Neural cell (in vitro differentiated cells): ENCODE results near the gene CREB3L2. TPM values are rescaled to one million over a fixed set of nuclear protein-coding genes. Genes with fewer than 3 reads are reported as not detected.
"Not testable (repeated sequence)": the region's sequence is repeated elsewhere in the genome, so short reads cannot be mapped to it uniquely, and the experiment has no call there.

ENCODE experiments used
- H2AFZ ChIP-seq: fragments of 200-600, 300-800 bp; sonication (generic), shearing (Covaris generic); 2 replicates; pipeline ENCODE4 v1.6.0; 2014; ENCODE audit warnings: low read depth, mild to moderate bottlenecking, antibody characterized with exemption, low read length, moderate library complexity
- H3F3A ChIP-seq: fragments of 200-600 bp; shearing (Covaris generic); 2 replicates; pipeline ENCODE4 v1.6.1; 2016; ENCODE audit warnings: mild to moderate bottlenecking, moderate library complexity, mixed read lengths, antibody characterized with exemption, low read length; ENCODE audit not compliant: insufficient read depth, poor library complexity, severe bottlenecking
- H3K27ac ChIP-seq: fragments of 200-600, 300-800 bp; sonication (generic), shearing (Covaris generic); 2 replicates; pipeline ENCODE4 v1.5.1; 2014; ENCODE audit warnings: mild to moderate bottlenecking, low read length, moderate library complexity
- H3K27me3 ChIP-seq: fragments of 300-800, 200-600 bp; sonication (generic), shearing (Covaris generic); 2 replicates; pipeline ENCODE4 v1.6.0; 2014; ENCODE audit warnings: mild to moderate bottlenecking, low read depth, low read length, moderate library complexity; ENCODE audit not compliant: insufficient read depth
- H3K36me3 ChIP-seq: fragments of 300-800, 200-600 bp; sonication (generic), shearing (Covaris generic); 2 replicates; pipeline ENCODE4 v1.5.1; 2014; ENCODE audit warnings: mild to moderate bottlenecking, antibody characterized with exemption, low read length, moderate library complexity; ENCODE audit not compliant: insufficient read depth
- H3K4me2 ChIP-seq: fragments of 300-800, 200-600 bp; sonication (generic), shearing (Covaris generic); 2 replicates; pipeline ENCODE4 v1.6.0; 2014; ENCODE audit warnings: mild to moderate bottlenecking, low read length
- H3K4me3 ChIP-seq: fragments of 300-800, 200-600 bp; sonication (generic), shearing (Covaris generic); 2 replicates; pipeline ENCODE4 v1.5.1; 2014; ENCODE audit warnings: mild to moderate bottlenecking, low read length, moderate library complexity
- H3K79me2 ChIP-seq: fragments of 200-600 bp; shearing (Covaris generic); replicated peaks from 2 replicates; pipeline ENCODE4 v1.6.0; 2014; ENCODE audit warnings: mild to moderate bottlenecking, low read length, moderate library complexity; ENCODE audit not compliant: insufficient read depth
- H3K9ac ChIP-seq: fragments of 300-800, 200-600 bp; sonication (generic), shearing (Covaris generic); 2 replicates; pipeline ENCODE4 v1.6.1; 2016; ENCODE audit warnings: mild to moderate bottlenecking, low read length, mixed read lengths
- H3K9me2 ChIP-seq: fragments of 200-600 bp; shearing (Covaris generic); 2 replicates; pipeline ENCODE4 v1.6.1; 2016; ENCODE audit warnings: mild to moderate bottlenecking, low read length, mixed read lengths; ENCODE audit not compliant: insufficient read depth
- H3K9me3 ChIP-seq: fragments of 200-600, 300-800 bp; sonication (generic), shearing (Covaris generic); 2 replicates; pipeline ENCODE4 v1.6.1; 2016; ENCODE audit warnings: mild to moderate bottlenecking, mixed run types, low read length, moderate library complexity, mixed read lengths
- H4K20me1 ChIP-seq: fragments of 200-600 bp; shearing (Covaris generic); 2 replicates; pipeline ENCODE4 v1.6.1; 2016; ENCODE audit warnings: mild to moderate bottlenecking, mixed run types; ENCODE audit not compliant: insufficient read depth
- EP300 ChIP-seq: fragments of 450-650 bp; conservative IDR thresholded peaks from 2 replicates; pipeline ENCODE4 v1.6.1; 2014; ENCODE audit warnings: antibody characterized with exemption, mild to moderate bottlenecking, moderate library complexity; ENCODE audit not compliant: poor library complexity, severe bottlenecking
- EZH2 ChIP-seq: fragments of 200-600, 300-800 bp; shearing (Covaris generic), sonication (generic); IDR thresholded peaks from 2 replicates; pipeline ENCODE4 v1.6.1; 2014; ENCODE audit warnings: antibody characterized with exemption, low read length, borderline replicate concordance, mild to moderate bottlenecking; ENCODE audit not compliant: insufficient read depth, poor library complexity, severe bottlenecking
- MXI1 ChIP-seq: fragments of 450-650 bp; conservative IDR thresholded peaks from 2 replicates; pipeline ENCODE4 v1.6.1; 2014; ENCODE audit warnings: antibody characterized with exemption, mild to moderate bottlenecking; ENCODE audit not compliant: poor library complexity, severe bottlenecking
- POLR2AphosphoS5 ChIP-seq: IDR thresholded peaks from 2 replicates; pipeline ENCODE4 v1.6.1; 2012
- RAD21 ChIP-seq: fragments of 450-650 bp; conservative IDR thresholded peaks from 2 replicates; pipeline ENCODE4 v1.6.1; 2014; ENCODE audit warnings: antibody characterized with exemption, mild to moderate bottlenecking, moderate library complexity
- SMC3 ChIP-seq: fragments of 450-650 bp; conservative IDR thresholded peaks from 2 replicates; pipeline ENCODE4 v1.6.1; 2014; ENCODE audit warnings: antibody characterized with exemption, mild to moderate bottlenecking, moderate library complexity; ENCODE audit not compliant: poor library complexity
- TAF1 ChIP-seq: IDR thresholded peaks from 2 replicates; pipeline ENCODE4 v1.6.1; 2012; ENCODE audit warnings: low read depth
- polyA plus RNA-seq: library from polyadenylated mRNA; depleted of rRNA; stranded (reverse); fragments of >200 nt; gene quantifications from 2 replicates; pipeline ENCODE4 v1.2.3, GENCODE V29; 2014
- TF ChIP-seq, protein P1 (sequence below): fragments of 450-650 bp; IDR thresholded peaks from 2 replicates; pipeline ENCODE4 v1.5.1; 2014; ENCODE audit warnings: antibody characterized with exemption, mild to moderate bottlenecking, moderate library complexity; ENCODE audit not compliant: poor library complexity, severe bottlenecking
- TF ChIP-seq, protein P2 (sequence below): IDR thresholded peaks from 2 replicates; pipeline ENCODE4 v1.6.1; 2012; ENCODE audit warnings: borderline replicate concordance

The CREB3L2 gene
- polyA plus RNA-seq, 1 donor from 2014 or later = 1.5 TPM

DNA sequence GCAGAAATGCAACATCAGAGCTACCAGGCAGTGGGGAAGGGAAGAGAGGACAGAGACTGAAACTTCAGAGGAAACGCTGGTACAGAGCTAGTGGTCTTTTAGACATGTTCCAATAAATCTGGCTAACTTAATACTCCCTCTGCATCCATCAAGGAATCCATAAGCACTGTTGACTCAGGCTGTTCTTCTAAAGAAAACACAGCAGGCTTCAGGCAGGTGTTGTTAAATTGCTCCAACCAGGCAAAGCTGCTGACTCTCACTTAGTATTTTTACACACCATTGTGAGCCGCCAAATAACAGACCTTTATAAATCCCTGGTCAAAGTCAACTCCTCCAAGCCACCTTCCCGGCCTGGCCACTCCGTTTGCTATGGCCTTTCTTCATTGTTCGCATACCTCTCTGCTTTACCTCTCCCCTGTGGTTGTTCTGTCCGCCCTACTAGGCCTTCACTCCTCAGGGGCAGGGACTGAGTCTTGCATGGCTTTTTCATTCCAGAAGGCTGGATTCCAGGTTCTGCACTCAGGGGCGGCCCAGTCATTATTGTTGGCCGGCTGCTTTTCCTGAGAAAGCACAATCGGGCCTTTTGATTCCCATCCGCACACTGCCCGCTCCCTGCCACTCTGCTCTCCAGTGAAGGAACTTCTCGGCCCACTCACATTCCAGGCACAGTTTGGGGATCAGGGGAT, 18.4 kb downstream of the CREB3L2 start:
- Histone ChIP-seq H3K27ac (no peak overlapping the region), H3K9ac (no peak overlapping the region)

GRCh38 chr7:137982394-137982793, 19.5 kb downstream of the CREB3L2 start:
- H3K36me3 ChIP-seq, H3K4me3 ChIP-seq, H2AFZ ChIP-seq, H3K27ac ChIP-seq, H4K20me1 ChIP-seq, H3K27me3 ChIP-seq, H3K4me2 ChIP-seq, H3K9ac ChIP-seq, H3K9me3 ChIP-seq, H3K79me2 ChIP-seq, H3F3A ChIP-seq, H3K9me2 ChIP-seq: not testable (repeated sequence)

More for the DNA sequence above, 18.4 kb downstream of the CREB3L2 start:
- Histone ChIP-seq H3K36me3 (no peaks in the 10 kb centered on the region), H2AFZ (no peak overlapping the region), H3K9me2 (no peaks in the 10 kb centered on the region), H4K20me1 (no peaks in the 10 kb centered on the region), H3K9me3 (no peaks in the 10 kb centered on the region), H3F3A (no peaks in the 10 kb centered on the region), H3K4me2 (no peak overlapping the region), H3K79me2 (no peaks in the 10 kb centered on the region), H3K27me3 (no peaks in the 10 kb centered on the region), H3K4me3 (no peak overlapping the region)
- TF ChIP-seq EP300 (no peak), RAD21 (no peak), SMC3 (no peak), TAF1 (no peak), EZH2 (no peak), MXI1 (no peak), POLR2AphosphoS5 (no peak)
- TF ChIP-seq, protein P1, sequence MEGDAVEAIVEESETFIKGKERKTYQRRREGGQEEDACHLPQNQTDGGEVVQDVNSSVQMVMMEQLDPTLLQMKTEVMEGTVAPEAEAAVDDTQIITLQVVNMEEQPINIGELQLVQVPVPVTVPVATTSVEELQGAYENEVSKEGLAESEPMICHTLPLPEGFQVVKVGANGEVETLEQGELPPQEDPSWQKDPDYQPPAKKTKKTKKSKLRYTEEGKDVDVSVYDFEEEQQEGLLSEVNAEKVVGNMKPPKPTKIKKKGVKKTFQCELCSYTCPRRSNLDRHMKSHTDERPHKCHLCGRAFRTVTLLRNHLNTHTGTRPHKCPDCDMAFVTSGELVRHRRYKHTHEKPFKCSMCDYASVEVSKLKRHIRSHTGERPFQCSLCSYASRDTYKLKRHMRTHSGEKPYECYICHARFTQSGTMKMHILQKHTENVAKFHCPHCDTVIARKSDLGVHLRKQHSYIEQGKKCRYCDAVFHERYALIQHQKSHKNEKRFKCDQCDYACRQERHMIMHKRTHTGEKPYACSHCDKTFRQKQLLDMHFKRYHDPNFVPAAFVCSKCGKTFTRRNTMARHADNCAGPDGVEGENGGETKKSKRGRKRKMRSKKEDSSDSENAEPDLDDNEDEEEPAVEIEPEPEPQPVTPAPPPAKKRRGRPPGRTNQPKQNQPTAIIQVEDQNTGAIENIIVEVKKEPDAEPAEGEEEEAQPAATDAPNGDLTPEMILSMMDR = no peak
- TF ChIP-seq, protein P2, sequence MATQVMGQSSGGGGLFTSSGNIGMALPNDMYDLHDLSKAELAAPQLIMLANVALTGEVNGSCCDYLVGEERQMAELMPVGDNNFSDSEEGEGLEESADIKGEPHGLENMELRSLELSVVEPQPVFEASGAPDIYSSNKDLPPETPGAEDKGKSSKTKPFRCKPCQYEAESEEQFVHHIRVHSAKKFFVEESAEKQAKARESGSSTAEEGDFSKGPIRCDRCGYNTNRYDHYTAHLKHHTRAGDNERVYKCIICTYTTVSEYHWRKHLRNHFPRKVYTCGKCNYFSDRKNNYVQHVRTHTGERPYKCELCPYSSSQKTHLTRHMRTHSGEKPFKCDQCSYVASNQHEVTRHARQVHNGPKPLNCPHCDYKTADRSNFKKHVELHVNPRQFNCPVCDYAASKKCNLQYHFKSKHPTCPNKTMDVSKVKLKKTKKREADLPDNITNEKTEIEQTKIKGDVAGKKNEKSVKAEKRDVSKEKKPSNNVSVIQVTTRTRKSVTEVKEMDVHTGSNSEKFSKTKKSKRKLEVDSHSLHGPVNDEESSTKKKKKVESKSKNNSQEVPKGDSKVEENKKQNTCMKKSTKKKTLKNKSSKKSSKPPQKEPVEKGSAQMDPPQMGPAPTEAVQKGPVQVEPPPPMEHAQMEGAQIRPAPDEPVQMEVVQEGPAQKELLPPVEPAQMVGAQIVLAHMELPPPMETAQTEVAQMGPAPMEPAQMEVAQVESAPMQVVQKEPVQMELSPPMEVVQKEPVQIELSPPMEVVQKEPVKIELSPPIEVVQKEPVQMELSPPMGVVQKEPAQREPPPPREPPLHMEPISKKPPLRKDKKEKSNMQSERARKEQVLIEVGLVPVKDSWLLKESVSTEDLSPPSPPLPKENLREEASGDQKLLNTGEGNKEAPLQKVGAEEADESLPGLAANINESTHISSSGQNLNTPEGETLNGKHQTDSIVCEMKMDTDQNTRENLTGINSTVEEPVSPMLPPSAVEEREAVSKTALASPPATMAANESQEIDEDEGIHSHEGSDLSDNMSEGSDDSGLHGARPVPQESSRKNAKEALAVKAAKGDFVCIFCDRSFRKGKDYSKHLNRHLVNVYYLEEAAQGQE = no peak

DNA sequence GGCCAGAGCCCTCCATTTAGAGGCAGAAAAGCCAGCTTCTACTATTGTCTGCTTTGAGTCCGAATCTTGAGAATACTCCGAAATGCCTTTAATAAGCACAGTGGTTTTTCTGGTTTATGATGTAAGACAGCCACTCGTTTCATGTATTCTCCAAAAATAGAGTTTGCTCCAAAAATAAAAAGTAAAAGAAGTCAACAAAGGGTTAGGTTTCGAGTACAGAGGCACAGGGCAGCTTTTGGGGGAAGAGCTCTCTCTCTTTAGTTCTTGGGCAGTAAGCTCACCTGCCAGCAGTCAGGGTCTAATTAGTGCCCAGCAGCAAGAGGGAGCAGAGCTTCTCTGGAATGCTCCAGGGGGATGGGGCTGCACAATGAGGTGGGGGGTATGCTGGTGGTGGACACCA, 20.2 kb downstream of the CREB3L2 start:
- H3K9me2 ChIP-seq = no peaks in the 10 kb centered on the region
- no peak overlapping the region for H3K4me3 ChIP-seq
- no peak overlapping the region for H3K4me2 ChIP-seq
- H3K9me3 ChIP-seq = no peaks in the 10 kb centered on the region
- H2AFZ ChIP-seq = no peak overlapping the region
- no peak overlapping the region for H3K9ac ChIP-seq
- no peak overlapping the region for H3K27ac ChIP-seq
- no peaks in the 10 kb centered on the region for H3F3A ChIP-seq
- no peak for TF ChIP-seq RAD21
- TF ChIP-seq, protein P2 = no peak
- no peak for TF ChIP-seq POLR2AphosphoS5
- TF ChIP-seq, protein P1 = no peak
- TF ChIP-seq EP300 = no peak
- no peak for TF ChIP-seq EZH2
- TF ChIP-seq SMC3 = no peak
- TF ChIP-seq TAF1 = no peak
- no peaks in the 10 kb centered on the region for H3K79me2 ChIP-seq
- no peaks in the 10 kb centered on the region for H3K36me3 ChIP-seq
- H4K20me1 ChIP-seq = no peaks in the 10 kb centered on the region
- H3K27me3 ChIP-seq = no peaks in the 10 kb centered on the region
